Pancreas (tissue), 10 donors: ENCODE measurements around the gene DUSP18. TPM values are rescaled to one million over a fixed set of nuclear protein-coding genes. Genes with fewer than 3 reads are reported as not detected.

Experiments
- ATAC-seq, 4 donors: fragments of 200-7000 bp; cut with Tn5 transposase; one replicate each; pipeline versions ENCODE4 v1.8.0 to v1.9.1; 2020; ENCODE audit warnings: mild to moderate bottlenecking in 4 of 4, moderate library complexity in 4 of 4
- DNase-seq, 6 donors: peaks; one replicate each; pipeline ENCODE4 v3.0.0-alpha.2; 2020
- FAIRE-seq: peaks from 2 replicates; lab custom pipeline; 2012; peaks lifted over from hg19 to GRCh38; lab: Jason Lieb, UNC
- H3K27ac ChIP-seq, 4 donors: fragments of 200-600 bp; sonication (generic); 1 replicate in 3 of 4; 2 replicates in 1 of 4; pipeline versions ENCODE4 v1.5.0 to v1.8.0; 2020
- H3K27me3 ChIP-seq, 4 donors: fragments of 200-600 bp; one replicate each; pipeline ENCODE4 v1.8.0; 2021
- H3K36me3 ChIP-seq, 3 donors: fragments of 200-600 bp; sonication (generic) in 1 of 3; one replicate each; pipeline versions ENCODE4 v1.5.0 to v1.8.0; 2020 to 2021
- H3K4me1 ChIP-seq, 3 donors: fragments of 200-600 bp; one replicate each; pipeline ENCODE4 v1.8.0; 2021
- H3K4me3 ChIP-seq, 4 donors: fragments of 200-600 bp; sonication (generic) in 2 of 4; one replicate each; pipeline versions ENCODE4 v1.5.0 to v1.8.0; 2020 to 2021
- H3K9me3 ChIP-seq, 4 donors: fragments of 200-600 bp; one replicate each; pipeline ENCODE4 v1.8.0; 2021
- WGBS, 2 donors: extraction: QIAGEN DNeasy Blood & Tissue Kit; methylation state at CpG; one replicate each; pipeline ENCODE4 v1.1.7; 2013; 5-methylcytosine and 5-hydroxymethylcytosine counted together
- intact Hi-C, 3 donors: fragments of 100-400 bp; cut with DNase I; formaldehyde crosslinking; loops; one replicate each; pipeline versions ENCODE4 v1.11.1 to v1.14.2; 2022
- polyA plus RNA-seq, 2 donors: library from polyadenylated mRNA; stranded (reverse); fragments of 200-250 nt; gene quantifications; one replicate each; pipeline ENCODE4 v1.2.3, GENCODE V29; 2013
- total RNA-seq, 6 donors: library from RNA; stranded (reverse); fragmentation: NEBNext Ultra II Directional in 4 of 6; extraction: Animal tissue kit (Norgen Biotek cat#: 25700) in 4 of 6; gene quantifications; one replicate each; pipeline versions ENCODE4 v1.2.1 to v1.2.4, GENCODE V29; 2021 to 2023
- TF ChIP-seq, protein P1 (sequence below), 4 donors: fragments of 200-600 bp; sonication (generic) in 3 of 4; IDR thresholded peaks; one replicate each; pipeline versions ENCODE4 v1.5.0 to v1.8.0; 2021; ENCODE audit warnings: antibody characterized with exemption in 4 of 4
- donor health status: healthy with polysubstance abuse.
- donor health status: DM: no; HTN: no; CAD: no; lungs with moderate emphysema.
- donor health status: DM: no; HTN: no; CAD: no.
- donor health status: control.
- donor health status: control.
- donor health status: Bipolar disorder and iron deficiency.
- donor health status: DM: yes; HTN: yes; CAD: no.
- donor health status: DM: no; HTN: no; CAD: no.
- donor health status: DM: no; HTN: no; CAD: no.
- donor health status: DM: yes; HTN: yes; CAD: no.

DUSP18 gene
- total and polyA plus RNA-seq, 8 donors, result 2.2 to 6.5 (median 2.9) TPM

- Histone ChIP-seq H3K27ac (no peak overlapping the region), H3K27me3 (no peaks in the 10 kb centered on the region), H3K4me1 (peaks cover 0 to 5% (median 0%) of the 10 kb centered on the region in 3 donors), H3K9me3 (no peaks in the 10 kb centered on the region), H3K4me3 (no peak overlapping the region), H3K36me3 (no peaks in the 10 kb centered on the region)
- WGBS, 2 donors, result 91% methylated on average over 8 of the region's 8 CpGs
- TF ChIP-seq, protein P1, sequence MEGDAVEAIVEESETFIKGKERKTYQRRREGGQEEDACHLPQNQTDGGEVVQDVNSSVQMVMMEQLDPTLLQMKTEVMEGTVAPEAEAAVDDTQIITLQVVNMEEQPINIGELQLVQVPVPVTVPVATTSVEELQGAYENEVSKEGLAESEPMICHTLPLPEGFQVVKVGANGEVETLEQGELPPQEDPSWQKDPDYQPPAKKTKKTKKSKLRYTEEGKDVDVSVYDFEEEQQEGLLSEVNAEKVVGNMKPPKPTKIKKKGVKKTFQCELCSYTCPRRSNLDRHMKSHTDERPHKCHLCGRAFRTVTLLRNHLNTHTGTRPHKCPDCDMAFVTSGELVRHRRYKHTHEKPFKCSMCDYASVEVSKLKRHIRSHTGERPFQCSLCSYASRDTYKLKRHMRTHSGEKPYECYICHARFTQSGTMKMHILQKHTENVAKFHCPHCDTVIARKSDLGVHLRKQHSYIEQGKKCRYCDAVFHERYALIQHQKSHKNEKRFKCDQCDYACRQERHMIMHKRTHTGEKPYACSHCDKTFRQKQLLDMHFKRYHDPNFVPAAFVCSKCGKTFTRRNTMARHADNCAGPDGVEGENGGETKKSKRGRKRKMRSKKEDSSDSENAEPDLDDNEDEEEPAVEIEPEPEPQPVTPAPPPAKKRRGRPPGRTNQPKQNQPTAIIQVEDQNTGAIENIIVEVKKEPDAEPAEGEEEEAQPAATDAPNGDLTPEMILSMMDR (IDR thresholded peaks at IDR 0.05), result no peak
- ATAC-seq (no peak), FAIRE-seq (no peak), DNase-seq (no peak)
- intact Hi-C loops, result no loop called here
Observed at GRCh38 chr22:30612789-30613188, 54.9 kb downstream of the DUSP18 start.

Other genes starting within 250 kb of the DUSP18 start
- gene MTFP1, start 242.1 kb downstream of the DUSP18 start, total RNA-seq, result 10 to 100 TPM in 1 of 6 donors, 1 to 10 TPM in 5; 3.2 to 11.6 (median 8.0) TPM
- 10 to 100 TPM; 13.1 to 15.7 TPM for gene MTFP1, start 242.1 kb downstream of the DUSP18 start, polyA plus RNA-seq
- not detected for gene SEC14L3, start 195.9 kb downstream of the DUSP18 start, total RNA-seq
- under 1 TPM in 1 of 2 donors, not detected in 1; 0.05 TPM for gene SEC14L3, start 195.9 kb downstream of the DUSP18 start, polyA plus RNA-seq
- gene SEC14L4, start 162.2 kb downstream of the DUSP18 start, total RNA-seq, result 1 to 10 TPM in 1 of 6 donors, under 1 TPM in 2, not detected in 3; 0.12 to 1.4 (median 0.12) TPM
- under 1 TPM; 0.33 to 0.46 TPM for gene SEC14L4, start 162.2 kb downstream of the DUSP18 start, polyA plus RNA-seq
- 1 to 10 TPM in 5 of 6 donors, under 1 TPM in 1; 0.51 to 3.9 (median 2.3) TPM for gene SEC14L6, start 121.1 kb downstream of the DUSP18 start, total RNA-seq
- gene SEC14L6, start 121.1 kb downstream of the DUSP18 start, polyA plus RNA-seq, result 1 to 10 TPM; 3.0 to 6.0 TPM
- gene GAL3ST1, start 93.2 kb downstream of the DUSP18 start, total RNA-seq, result 1 to 10 TPM; 2.2 to 6.6 (median 3.4) TPM
- 1 to 10 TPM; 8.1 to 8.5 TPM for gene GAL3ST1, start 93.2 kb downstream of the DUSP18 start, polyA plus RNA-seq
- gene PES1, start 76.0 kb downstream of the DUSP18 start, total RNA-seq, result 10 to 100 TPM; 33.8 to 66.9 (median 36.7) TPM
- 10 to 100 TPM; 54.1 to 55.8 TPM for gene PES1, start 76.0 kb downstream of the DUSP18 start, polyA plus RNA-seq
- gene TCN2, start 60.7 kb downstream of the DUSP18 start, total RNA-seq, result 10 to 100 TPM in 1 of 6 donors, 1 to 10 TPM in 5; 3.6 to 10.0 (median 5.9) TPM
- gene TCN2, start 60.7 kb downstream of the DUSP18 start, polyA plus RNA-seq, result 1 to 10 TPM; 5.4 to 6.8 TPM
- 1 to 10 TPM in 5 of 6 donors, under 1 TPM in 1; 0.90 to 1.7 (median 1.3) TPM for gene SLC35E4, start 32.1 kb downstream of the DUSP18 start, total RNA-seq
- 1 to 10 TPM; 1.0 to 1.1 TPM for gene SLC35E4, start 32.1 kb downstream of the DUSP18 start, polyA plus RNA-seq
- gene OSBP2, start 27.0 kb upstream of the DUSP18 start, total RNA-seq, result 1 to 10 TPM; 2.3 to 3.3 (median 2.6) TPM
- 1 to 10 TPM; 1.9 to 2.9 TPM for gene OSBP2, start 27.0 kb upstream of the DUSP18 start, polyA plus RNA-seq